GM18909 (cell line): Measurements from ENCODE around the gene NCSTN.

ENCODE experiments used
- ATAC-seq: cut with Tn5 transposase; IDR thresholded peaks from one replicate; pipeline ENCODE4 v1.9.1; 2021; ENCODE audit warnings: mild to moderate bottlenecking; ENCODE audit not compliant: unreplicated experiment, poor library complexity

NCSTN gene

DNA sequence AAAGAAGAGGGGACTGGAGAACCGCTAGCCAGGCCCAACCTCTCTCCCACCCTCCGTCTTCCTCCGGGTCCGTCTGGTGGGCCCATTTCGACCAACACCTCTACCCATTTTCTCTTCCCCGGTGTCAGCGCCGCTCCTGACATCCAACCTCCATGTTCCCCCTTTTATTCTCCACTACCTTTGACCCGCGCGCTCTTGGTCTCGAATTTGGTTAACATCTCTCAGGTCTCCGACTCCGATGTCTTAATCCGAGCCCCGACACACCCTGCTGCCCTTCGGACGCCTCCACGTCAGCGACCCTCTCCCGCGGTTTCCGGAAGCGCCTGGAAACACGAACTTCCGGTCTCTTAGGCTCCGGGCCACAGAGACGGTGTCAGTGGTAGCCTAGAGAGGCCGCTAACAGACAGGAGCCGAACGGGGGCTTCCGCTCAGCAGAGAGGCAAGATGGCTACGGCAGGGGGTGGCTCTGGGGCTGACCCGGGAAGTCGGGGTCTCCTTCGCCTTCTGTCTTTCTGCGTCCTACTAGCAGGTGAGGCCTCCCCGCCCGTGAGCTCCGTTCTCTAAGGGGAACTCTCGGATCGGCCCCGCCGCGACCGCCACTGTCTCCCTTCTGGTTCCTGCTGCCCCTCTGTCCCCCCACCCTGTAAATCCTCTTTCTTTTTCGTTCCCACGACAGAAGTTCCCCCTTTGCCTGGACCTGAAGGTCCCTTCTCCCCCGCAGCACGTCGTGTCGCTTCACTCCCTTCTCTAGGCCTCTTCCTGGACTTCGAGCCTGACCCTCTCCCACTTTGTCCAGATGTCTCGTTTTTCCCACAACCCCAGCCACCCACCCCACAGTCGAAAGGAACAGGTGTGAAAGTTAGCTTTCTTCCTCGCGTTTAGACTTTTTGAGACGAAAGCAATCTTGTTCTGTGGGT, at the start of gene NCSTN, which contains the start of gene COPA:
TSS of gene NCSTN (plus strand) at position 431 of the 917 bp plus-strand sequence. CDS start at position 445, 14 bp downstream.
TSS of gene COPA (minus strand) at position 298 of the 917 bp plus-strand sequence. CDS start at position 218, 80 bp downstream.
- ATAC-seq, result peak; percentile 95

DNA sequence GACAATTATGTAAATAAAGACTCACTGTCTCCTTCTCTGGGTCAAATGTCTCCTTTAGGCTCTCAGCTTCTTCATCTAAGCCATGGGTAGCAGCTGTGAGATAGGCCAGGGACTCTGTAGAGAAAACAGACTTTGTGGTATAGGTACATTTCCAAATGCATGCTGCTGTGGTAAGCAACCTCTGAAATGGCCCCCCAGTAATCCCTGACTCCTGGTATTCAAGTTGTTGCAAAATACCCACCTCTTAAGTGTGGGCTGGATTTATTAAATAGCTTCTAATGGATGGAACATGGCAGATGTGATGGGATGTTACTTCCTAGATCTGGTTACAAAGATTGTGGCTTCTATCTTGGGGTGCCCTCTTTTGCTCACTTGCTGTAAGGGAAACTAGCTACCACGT, 47.1 kb upstream of the NCSTN start:
- ATAC-seq, result no peak

DNA sequence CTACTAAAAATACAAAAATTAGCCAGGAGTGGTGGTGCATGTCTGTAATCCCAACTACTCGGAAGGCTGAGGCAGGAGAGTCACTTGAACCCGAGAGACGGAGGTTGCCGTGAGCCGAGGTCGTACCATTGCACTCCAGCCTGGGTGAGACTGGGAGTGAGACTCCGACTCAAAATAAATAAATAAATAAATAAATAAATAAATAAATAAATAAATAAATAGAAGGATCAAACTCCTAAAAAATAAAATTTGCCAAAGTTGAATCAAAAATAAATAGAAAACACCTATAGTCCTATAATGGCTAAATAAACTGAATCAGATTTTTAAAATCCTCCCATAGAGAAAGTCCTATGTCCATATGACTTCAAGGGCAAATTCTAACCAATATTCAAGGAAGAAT, 43.0 kb upstream of the NCSTN start:
- ATAC-seq, result no peak

DNA sequence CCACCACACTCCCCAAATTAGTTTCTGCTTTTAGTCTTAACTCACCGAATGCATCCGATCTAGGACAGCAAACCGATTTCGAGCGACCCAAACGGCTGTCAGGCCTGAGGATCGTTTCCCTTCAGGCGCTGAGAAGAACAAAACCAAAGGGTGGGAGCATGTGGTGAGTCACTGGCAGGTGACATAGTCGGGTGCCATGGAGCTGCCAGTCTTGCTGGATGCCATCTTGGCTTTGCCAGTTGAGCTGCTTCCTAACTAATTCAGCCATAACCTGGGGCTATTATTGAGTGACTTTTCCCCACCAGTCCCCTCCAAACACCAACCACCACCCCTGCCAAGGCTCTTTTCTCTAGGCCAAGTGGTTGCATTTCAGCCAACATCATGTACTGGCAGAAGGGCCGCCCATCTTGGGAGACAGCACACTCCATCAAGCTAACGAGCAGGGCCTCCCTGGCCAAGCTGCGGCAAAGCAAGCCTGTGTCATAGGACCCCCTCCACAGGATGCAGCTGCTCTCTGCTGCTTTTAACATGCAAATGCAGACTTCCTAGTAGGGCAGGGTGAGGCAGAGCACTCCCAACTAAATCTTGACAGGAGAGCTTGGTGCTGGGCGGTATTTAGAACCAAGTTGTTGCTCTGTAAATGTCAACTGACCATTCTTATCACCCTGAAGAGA, 35.9 kb upstream of the NCSTN start:
- no peak for ATAC-seq

GRCh38 chr1:160308451-160309184, 34.6 kb upstream of the NCSTN start:
- ATAC-seq, result no peak

DNA sequence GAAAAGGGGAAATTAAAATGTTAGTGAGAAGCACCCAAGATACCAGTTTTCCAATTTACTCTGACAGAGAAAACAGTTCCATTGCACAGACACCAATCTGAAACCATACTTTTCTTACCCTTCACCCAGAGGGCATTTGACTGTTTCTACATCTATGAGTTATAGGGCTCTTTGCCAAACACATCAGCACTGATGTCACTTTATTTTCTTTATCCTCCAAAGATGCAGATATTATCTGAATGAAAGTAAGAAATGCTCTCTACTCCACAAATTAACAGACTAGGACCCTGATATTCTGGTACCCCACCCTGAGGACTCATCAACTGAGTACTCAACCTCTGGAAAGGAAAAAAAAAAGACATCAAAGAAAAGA, 34.0 kb upstream of the NCSTN start:
- no peak for ATAC-seq

DNA sequence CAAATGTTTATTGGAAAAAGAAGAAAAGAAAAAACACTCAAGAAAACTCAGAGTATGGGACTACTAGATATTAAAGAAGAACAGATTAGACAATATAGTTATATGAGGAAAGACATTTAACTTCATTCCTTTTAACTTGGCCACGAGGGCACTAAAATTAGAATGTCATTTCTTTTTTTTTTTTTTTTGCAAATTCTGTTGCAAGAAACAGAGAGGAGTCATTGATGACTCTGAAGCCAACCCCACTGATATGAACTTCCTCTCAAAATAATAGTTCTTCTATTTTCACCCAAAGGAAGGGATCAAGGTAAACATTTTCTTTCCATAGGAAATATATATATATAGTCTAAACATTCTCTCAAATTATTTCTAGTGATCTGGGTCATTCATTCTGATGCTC, 33.6 kb upstream of the NCSTN start:
- ATAC-seq, result no peak

DNA sequence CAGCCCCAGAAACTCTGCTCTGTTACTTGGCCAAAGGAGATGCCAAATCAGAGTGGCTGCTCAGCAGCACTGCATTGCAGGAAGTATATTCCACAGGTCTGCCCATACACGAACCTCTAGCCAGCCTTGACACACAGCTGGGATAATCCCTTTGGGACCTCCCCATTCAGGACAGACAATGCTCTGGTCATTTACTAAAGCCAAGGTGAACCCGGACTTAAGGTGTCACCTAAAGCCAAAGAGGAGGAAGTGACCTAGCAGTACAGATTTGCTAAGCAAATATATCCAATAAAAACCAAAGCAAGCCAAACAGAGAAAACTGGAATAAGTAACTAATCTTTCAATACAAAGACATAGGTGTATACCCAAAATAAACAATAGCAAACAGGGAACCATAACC, 27.8 kb upstream of the NCSTN start:
- ATAC-seq, result no peak

DNA sequence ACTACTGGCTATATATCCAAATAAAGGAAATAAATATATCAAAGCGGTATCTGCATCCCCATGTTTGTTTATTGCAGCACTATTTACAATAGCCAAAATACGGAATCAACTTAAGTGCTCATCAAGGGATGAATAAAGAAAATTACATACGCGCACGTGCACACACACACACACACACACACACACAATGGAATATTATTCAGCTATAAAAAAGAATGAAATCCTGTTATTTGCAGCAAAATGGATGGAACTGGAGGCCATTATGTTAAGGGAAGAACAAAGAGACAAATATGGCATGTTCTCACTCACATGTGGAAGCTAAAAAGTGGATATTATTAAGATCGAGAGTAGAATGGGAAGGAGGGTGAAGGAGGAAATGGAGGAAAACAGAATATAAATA, 20.4 kb upstream of the NCSTN start:
- no peak for ATAC-seq

DNA sequence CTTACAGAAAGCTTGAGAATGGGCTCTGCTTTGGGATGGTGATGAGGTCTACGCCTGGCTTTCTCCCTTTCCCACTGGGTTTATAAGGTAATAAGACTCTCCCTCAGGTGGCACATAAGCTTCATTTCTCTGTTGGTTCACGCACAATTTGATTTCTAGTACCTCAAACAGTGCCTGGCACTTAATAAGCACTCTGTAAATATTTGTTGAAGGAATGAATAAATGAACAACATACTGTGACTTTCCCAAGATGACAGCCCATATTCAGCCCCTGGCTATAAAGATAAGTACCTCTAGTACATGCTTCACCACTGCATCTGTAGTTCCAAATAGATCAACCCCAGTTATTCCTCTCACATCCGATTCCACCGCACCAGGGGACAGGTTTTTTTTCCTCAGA, 17.9 kb upstream of the NCSTN start:
- ATAC-seq, result no peak

DNA sequence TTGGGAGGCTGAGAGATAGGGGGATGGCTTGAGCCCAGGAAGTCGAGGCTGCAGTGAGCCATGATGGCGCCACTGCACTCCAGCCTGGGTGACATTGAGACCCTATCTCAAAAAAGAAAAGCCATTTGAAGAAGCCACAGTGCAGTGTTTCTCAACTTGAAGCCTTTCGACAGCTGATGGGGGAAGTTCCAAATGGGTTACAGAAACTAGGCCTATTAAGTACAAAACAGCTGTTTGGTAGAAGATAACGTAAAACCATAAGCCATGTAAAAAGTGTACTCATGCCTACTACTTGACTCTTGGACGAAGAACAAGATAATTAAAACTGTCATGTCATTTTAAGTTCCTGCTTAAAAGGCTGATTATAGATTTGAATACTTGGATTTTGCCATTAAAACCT, 16.8 kb upstream of the NCSTN start:
- ATAC-seq, result no peak

GRCh38 chr1:160328184-160328583, 15.0 kb upstream of the NCSTN start:
- ATAC-seq, result no peak

- ATAC-seq, result no peak
These were observed 13.1 kb upstream of the NCSTN start for GRCh38 chr1:160330119-160330518.

DNA sequence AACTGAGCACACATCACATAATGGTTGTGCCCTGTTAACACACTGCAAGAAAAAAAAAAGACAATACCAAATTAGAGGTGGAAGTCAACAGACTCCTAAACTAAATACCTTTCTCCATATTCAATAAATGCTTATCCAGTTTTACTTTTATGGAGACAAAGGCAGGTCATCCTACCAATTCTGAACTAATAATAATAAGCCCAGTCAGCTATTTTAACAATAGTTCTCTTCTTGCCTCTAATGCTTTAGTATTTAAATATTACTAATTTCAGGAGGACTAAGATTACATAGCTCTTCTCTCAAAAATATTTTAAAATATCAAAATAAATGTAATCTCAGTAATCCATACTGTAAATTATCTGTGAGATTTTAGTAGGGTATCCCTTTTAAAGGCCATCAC, 10.7 kb upstream of the NCSTN start:
- no peak for ATAC-seq

DNA sequence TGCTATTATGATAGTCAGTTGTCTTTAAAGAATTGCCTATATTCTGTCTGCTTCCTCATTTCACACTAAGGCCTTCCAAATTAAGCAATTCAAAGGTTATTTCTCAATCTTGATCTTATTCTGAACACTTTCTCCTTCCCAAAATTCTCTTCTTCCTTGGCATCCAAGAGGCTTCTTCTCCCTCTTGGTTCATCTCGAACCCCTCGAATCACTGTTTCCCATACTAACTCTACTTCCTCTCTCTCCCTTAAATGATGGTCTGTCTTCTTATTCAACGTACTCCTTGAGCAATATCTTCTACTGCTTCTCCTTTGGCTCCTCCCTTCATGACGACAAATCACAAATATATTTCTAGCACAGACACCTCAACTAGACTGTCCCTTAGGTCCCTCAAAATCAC, 4.6 kb upstream of the NCSTN start:
- no peak for ATAC-seq

GRCh38 chr1:160340146-160340545, 3.0 kb upstream of the NCSTN start:
- ATAC-seq, result no peak

GRCh38 chr1:160340866-160341265, 2.3 kb upstream of the NCSTN start:
- ATAC-seq, result no peak

DNA sequence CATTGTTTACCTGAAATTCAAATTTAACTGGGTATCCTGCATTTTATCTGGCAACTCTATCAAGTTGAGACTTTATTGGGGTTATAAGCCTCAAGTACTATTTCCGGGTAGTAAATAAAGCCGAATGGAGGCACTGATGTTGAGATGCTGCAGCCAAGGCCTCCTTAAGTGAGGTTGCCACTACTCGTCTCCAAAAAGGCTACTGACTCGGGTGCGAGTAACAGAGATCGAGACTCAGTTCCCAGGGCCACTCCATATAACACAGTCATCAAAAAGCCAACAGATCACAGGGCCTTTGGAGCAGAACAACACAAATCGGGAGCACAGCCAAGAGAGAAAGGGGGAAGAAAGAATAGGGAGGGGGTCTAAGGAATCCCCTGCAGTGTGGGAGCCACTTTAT, 657 bp upstream of the NCSTN start:
- ATAC-seq, result no peak

GRCh38 chr1:160344241-160344640, 1.1 kb downstream of the NCSTN start:
- no peak for ATAC-seq

- ATAC-seq, result no peak
These were observed 1.8 kb downstream of the NCSTN start for GRCh38 chr1:160344936-160345335.

GRCh38 chr1:160346463-160346862, 3.3 kb downstream of the NCSTN start:
- ATAC-seq, result no peak
